ENCODE measurements around the gene RIMS3. TPM values are rescaled to one million over a fixed set of nuclear protein-coding genes. Genes with fewer than 3 reads are reported as not detected.

RIMS3 gene
- total RNA-seq, 2 experiments from 2014 or later, result 1.2 to 1.4 TPM

Other genes starting within 250 kb of the RIMS3 start
- 1 to 10 TPM; 4.2 to 4.6 TPM for gene ZFP69B, start 215.2 kb downstream of the RIMS3 start, total RNA-seq
- gene ZFP69, start 188.4 kb downstream of the RIMS3 start, total RNA-seq, result 1 to 10 TPM; 3.0 to 3.5 TPM
- 10 to 100 TPM; 14.1 TPM for gene EXO5, start 156.9 kb downstream of the RIMS3 start, total RNA-seq
- gene ZNF684, start 134.0 kb downstream of the RIMS3 start, total RNA-seq, result 1 to 10 TPM; 4.0 to 4.6 TPM
- 10 to 100 TPM; 56.5 to 67.9 TPM for gene NFYC, start 26.0 kb upstream of the RIMS3 start, total RNA-seq
- gene KCNQ4, start 118.1 kb upstream of the RIMS3 start, total RNA-seq, result under 1 TPM; 0.17 to 0.25 TPM
- gene CITED4, start 196.7 kb upstream of the RIMS3 start, total RNA-seq, result 1 to 10 TPM; 1.0 to 1.9 TPM